Osteocyte (in vitro differentiated cells): ENCODE data around the gene LARP7. TPM values are rescaled to one million over a fixed set of nuclear protein-coding genes. Genes with fewer than 3 reads are reported as not detected.

ENCODE experiments used
- DNase-seq: peaks from one replicate; pipeline ENCODE4 v3.0.0; 2021; ENCODE audit warnings: mixed read lengths; ENCODE audit not compliant: unreplicated experiment; ENCODE audit errors: extremely low spot score
- H3K27ac Mint-ChIP-seq: one replicate; pipeline ENCODE4 v1.8.0; 2021; ENCODE audit warnings: mild to moderate bottlenecking, mixed read lengths; ENCODE audit not compliant: unreplicated experiment
- H3K27me3 Mint-ChIP-seq: one replicate; pipeline ENCODE4 v1.8.0; 2021; ENCODE audit warnings: mixed read lengths; ENCODE audit not compliant: unreplicated experiment
- H3K36me3 Mint-ChIP-seq: one replicate; pipeline ENCODE4 v1.8.0; 2021; ENCODE audit warnings: mixed read lengths; ENCODE audit not compliant: unreplicated experiment
- H3K4me1 Mint-ChIP-seq: one replicate; pipeline ENCODE4 v1.8.0; 2021; ENCODE audit warnings: mixed read lengths; ENCODE audit not compliant: unreplicated experiment
- H3K4me3 Mint-ChIP-seq: one replicate; pipeline ENCODE4 v1.8.0; 2021; ENCODE audit warnings: mild to moderate bottlenecking, moderate library complexity, mixed read lengths; ENCODE audit not compliant: unreplicated experiment
- H3K9me3 Mint-ChIP-seq: one replicate; pipeline ENCODE4 v1.8.0; 2021; ENCODE audit warnings: mixed read lengths; ENCODE audit not compliant: unreplicated experiment
- total RNA-seq: library from RNA; stranded (reverse); gene quantifications from 2 replicates; pipeline ENCODE4 v1.2.1, GENCODE V29; 2021
- TF ChIP-seq, protein P1 (sequence below): fragments of 200-600 bp; sonication (generic); IDR thresholded peaks from 2 replicates; pipeline ENCODE4 v1.5.0; 2021; ENCODE audit warnings: antibody characterized with exemption, mild to moderate bottlenecking, moderate library complexity

LARP7 gene
- total RNA-seq, 1 donor from 2014 or later: 43.3 TPM

DNA sequence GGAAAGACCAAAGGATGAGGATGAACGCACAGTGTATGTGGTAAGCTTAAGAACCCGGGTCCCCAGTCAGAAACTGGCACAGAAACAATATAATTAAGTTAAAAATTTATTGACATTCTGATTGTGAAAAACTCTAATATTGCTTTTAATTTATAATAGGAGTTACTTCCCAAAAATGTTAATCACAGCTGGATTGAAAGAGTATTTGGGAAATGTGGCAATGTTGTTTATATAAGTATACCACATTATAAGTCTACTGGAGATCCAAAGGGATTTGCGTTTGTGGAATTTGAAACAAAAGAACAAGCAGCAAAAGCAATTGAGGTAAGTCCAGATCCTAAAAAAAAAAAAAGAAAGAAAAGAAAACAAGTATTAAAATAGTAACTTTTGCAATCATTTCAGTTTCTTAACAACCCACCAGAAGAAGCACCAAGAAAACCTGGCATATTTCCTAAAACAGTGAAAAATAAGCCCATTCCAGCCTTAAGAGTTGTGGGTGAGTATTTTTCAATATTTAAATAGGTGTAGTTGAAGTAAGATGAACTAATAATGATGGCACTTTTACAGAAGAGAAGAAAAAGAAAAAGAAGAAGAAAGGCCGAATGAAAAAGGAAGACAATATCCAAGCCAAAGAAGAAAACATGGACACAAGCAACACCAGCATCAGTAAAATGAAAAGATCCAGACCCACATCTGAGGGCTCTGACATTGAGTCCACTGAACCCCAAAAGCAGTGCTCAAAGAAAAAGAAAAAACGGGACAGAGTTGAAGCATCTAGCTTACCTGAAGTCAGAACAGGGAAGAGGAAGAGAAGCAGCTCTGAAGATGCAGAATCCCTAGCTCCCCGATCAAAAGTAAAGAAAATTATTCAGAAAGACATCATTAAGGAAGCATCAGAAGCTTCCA is 9.9 kb downstream of the LARP7 start:
- DNase-seq: no peak
- TF ChIP-seq, protein P1, sequence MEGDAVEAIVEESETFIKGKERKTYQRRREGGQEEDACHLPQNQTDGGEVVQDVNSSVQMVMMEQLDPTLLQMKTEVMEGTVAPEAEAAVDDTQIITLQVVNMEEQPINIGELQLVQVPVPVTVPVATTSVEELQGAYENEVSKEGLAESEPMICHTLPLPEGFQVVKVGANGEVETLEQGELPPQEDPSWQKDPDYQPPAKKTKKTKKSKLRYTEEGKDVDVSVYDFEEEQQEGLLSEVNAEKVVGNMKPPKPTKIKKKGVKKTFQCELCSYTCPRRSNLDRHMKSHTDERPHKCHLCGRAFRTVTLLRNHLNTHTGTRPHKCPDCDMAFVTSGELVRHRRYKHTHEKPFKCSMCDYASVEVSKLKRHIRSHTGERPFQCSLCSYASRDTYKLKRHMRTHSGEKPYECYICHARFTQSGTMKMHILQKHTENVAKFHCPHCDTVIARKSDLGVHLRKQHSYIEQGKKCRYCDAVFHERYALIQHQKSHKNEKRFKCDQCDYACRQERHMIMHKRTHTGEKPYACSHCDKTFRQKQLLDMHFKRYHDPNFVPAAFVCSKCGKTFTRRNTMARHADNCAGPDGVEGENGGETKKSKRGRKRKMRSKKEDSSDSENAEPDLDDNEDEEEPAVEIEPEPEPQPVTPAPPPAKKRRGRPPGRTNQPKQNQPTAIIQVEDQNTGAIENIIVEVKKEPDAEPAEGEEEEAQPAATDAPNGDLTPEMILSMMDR: no peak
- no peak overlapping the region for H3K27ac Mint-ChIP-seq
- no peak overlapping the region for H3K4me3 Mint-ChIP-seq
- H3K9me3 Mint-ChIP-seq: no peaks in the 10 kb centered on the region
- no peaks in the 10 kb centered on the region for H3K27me3 Mint-ChIP-seq
- H3K36me3 Mint-ChIP-seq: peaks cover 37% of the 10 kb centered on the region
- H3K4me1 Mint-ChIP-seq: peaks cover 1% of the 10 kb centered on the region

- Mint-ChIP-seq H3K36me3 (peaks cover 42% of the 10 kb centered on the region), H3K4me3 (no peak overlapping the region), H3K27ac (no peak overlapping the region), H3K27me3 (no peaks in the 10 kb centered on the region), H3K9me3 (no peaks in the 10 kb centered on the region), H3K4me1 (peaks cover 1% of the 10 kb centered on the region)
- TF ChIP-seq, protein P1: no peak
- no peak for DNase-seq
Measured at GRCh38 chr4:112647785-112648184, 10.8 kb downstream of the LARP7 start.

DNA sequence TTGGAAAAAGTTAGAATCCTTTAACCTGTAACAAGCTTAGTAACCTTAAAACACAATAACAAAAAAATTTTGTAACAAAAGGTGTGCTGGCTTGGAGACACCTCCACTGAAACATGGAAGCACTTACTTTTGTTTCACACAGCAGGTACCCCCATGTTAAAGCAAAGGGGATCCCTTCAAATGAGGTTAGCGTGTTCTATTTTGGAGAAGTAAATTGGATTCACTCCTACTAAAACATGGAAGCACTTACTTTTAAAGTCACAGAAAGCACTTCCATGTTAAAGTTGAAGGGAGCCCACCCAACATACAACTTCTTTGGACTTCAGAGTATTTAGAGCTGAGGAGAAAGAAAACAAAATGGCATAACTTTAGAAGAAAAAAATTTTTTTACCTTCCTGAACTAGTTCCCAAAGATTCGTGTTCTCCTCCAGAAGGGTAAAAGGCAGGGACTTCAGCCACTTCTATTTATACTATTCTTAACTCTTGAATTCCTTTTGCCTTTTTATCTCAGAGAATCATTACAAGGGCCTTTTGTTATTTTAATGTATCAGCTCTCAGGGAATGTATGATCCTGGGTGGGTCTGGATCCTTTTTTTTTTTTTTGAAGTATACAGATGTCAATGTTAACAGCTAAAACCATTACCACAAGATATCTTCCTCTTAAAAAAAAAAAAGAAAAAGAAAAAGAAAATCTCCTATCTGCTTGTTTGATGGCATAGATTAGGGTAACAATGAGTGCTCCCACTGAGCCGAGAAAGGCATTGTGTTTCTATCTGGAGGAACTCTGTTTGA is 11.5 kb downstream of the LARP7 start:
- no peak overlapping the region for H3K27ac Mint-ChIP-seq
- TF ChIP-seq, protein P1: no peak
- no peaks in the 10 kb centered on the region for H3K27me3 Mint-ChIP-seq
- H3K36me3 Mint-ChIP-seq: peaks cover 39% of the 10 kb centered on the region
- H3K9me3 Mint-ChIP-seq: no peaks in the 10 kb centered on the region
- DNase-seq: no peak
- H3K4me1 Mint-ChIP-seq: peaks cover 1% of the 10 kb centered on the region
- no peak overlapping the region for H3K4me3 Mint-ChIP-seq

- H3K4me3 Mint-ChIP-seq: no peak overlapping the region
Measured at GRCh38 chr4:112649055-112649408, 12.1 kb downstream of the LARP7 start.

More at GRCh38 chr4:112649055-112649408, 12.1 kb downstream of the LARP7 start:
- no peaks in the 10 kb centered on the region for H3K4me1 Mint-ChIP-seq
- no peaks in the 10 kb centered on the region for H3K27me3 Mint-ChIP-seq
- no peaks in the 10 kb centered on the region for H3K9me3 Mint-ChIP-seq
- TF ChIP-seq, protein P1: no peak
- no peak overlapping the region for H3K27ac Mint-ChIP-seq
- H3K36me3 Mint-ChIP-seq: peaks cover 42% of the 10 kb centered on the region
- DNase-seq: no peak
